ENCODE results near the gene SPOPL. TPM values are rescaled to one million over a fixed set of nuclear protein-coding genes. Genes with fewer than 3 reads are reported as not detected.

Gene SPOPL
- total and polyA plus RNA-seq, 5 donors from 2014 or later = 1.3 to 16.2 (median 2.8) TPM

- Histone ChIP-seq H3K4me1 (ENCODE audit: control insufficient read depth, insufficient read depth, low read length, poor library complexity, severe bottlenecking) (no peaks in the 10 kb centered on the region), H3K36me3 (ENCODE audit: control insufficient read depth, insufficient read depth, low read length) (no peaks in the 10 kb centered on the region), H3K4me3 (ENCODE audit: low read depth, low read length) (no peak overlapping the region), H3K9me3 (ENCODE audit: control insufficient read depth in 2 of 2, low read length in 2 of 2) (no peaks in the 10 kb centered on the region), H3K27me3 (ENCODE audit: control insufficient read depth, insufficient read depth, low read length) (no peaks in the 10 kb centered on the region), H3K27ac (ENCODE audit: insufficient read depth, low read length, poor library complexity, severe bottlenecking) (no peak overlapping the region)
- DNase-seq (no peak), ATAC-seq (ENCODE audit: low read depth in 2 of 2) (no peak)
- H3K4me3 Mint-ChIP-seq = no peak overlapping the region
- H3K9me3 Mint-ChIP-seq = peaks cover 0 to 11% (median 2%) of the 10 kb centered on the region in 7 donors
- H3K27me3 Mint-ChIP-seq = no peaks in the 10 kb centered on the region
- H3K36me3 Mint-ChIP-seq = peaks cover 53% of the 10 kb centered on the region
- H3K4me1 Mint-ChIP-seq = peaks cover 0 to 23% (median 4%) of the 10 kb centered on the region in 4 donors
- H3K27ac Mint-ChIP-seq = no peak overlapping the region
Measured at GRCh38 chr2:138579556-138579955, 78.0 kb downstream of the SPOPL start.

- Mint-ChIP-seq H3K9me3 (peaks cover 0 to 6% (median 2%) of the 10 kb centered on the region in 7 donors), H3K27ac (no peak overlapping the region), H3K4me1 (peaks cover 0 to 20% (median 2%) of the 10 kb centered on the region in 4 donors), H3K36me3 (peaks cover 43% of the 10 kb centered on the region), H3K27me3 (no peaks in the 10 kb centered on the region), H3K4me3 (no peak overlapping the region)
- no peak for DNase-seq
- no peak overlapping the region for H3K4me3 ChIP-seq (ENCODE audit: low read depth, low read length)
- no peaks in the 10 kb centered on the region for H3K36me3 ChIP-seq (ENCODE audit: control insufficient read depth, insufficient read depth, low read length)
- no peaks in the 10 kb centered on the region for H3K27me3 ChIP-seq (ENCODE audit: control insufficient read depth, insufficient read depth, low read length)
- no peaks in the 10 kb centered on the region for H3K9me3 ChIP-seq (ENCODE audit: control insufficient read depth in 2 of 2, low read length in 2 of 2)
- no peak for ATAC-seq (ENCODE audit: low read depth in 2 of 2)
- no peaks in the 10 kb centered on the region for H3K4me1 ChIP-seq (ENCODE audit: control insufficient read depth, insufficient read depth, low read length, poor library complexity, severe bottlenecking)
- no peak overlapping the region for H3K27ac ChIP-seq (ENCODE audit: insufficient read depth, low read length, poor library complexity, severe bottlenecking)
Measured at GRCh38 chr2:138581909-138582308, 80.3 kb downstream of the SPOPL start.

- Mint-ChIP-seq H3K9me3 (no peaks in the 10 kb centered on the region), H3K4me3 (no peak overlapping the region), H3K27me3 (no peaks in the 10 kb centered on the region), H3K36me3 (peaks cover 5% of the 10 kb centered on the region), H3K4me1 (peaks cover 0 to 8% (median 0%) of the 10 kb centered on the region in 4 donors), H3K27ac (no peak overlapping the region)
- H3K9me3 ChIP-seq (ENCODE audit: control insufficient read depth in 2 of 2, low read length in 2 of 2) = no peaks in the 10 kb centered on the region
- no peaks in the 10 kb centered on the region for H3K27me3 ChIP-seq (ENCODE audit: control insufficient read depth, insufficient read depth, low read length)
- H3K4me1 ChIP-seq (ENCODE audit: control insufficient read depth, insufficient read depth, low read length, poor library complexity, severe bottlenecking) = no peaks in the 10 kb centered on the region
- DNase-seq (no peak), ATAC-seq (ENCODE audit: low read depth in 2 of 2) (no peak)
- H3K27ac ChIP-seq (ENCODE audit: insufficient read depth, low read length, poor library complexity, severe bottlenecking) = no peak overlapping the region
- no peak overlapping the region for H3K4me3 ChIP-seq (ENCODE audit: low read depth, low read length)
- H3K36me3 ChIP-seq (ENCODE audit: control insufficient read depth, insufficient read depth, low read length) = no peaks in the 10 kb centered on the region
Measured at GRCh38 chr2:138589663-138590062, 88.1 kb downstream of the SPOPL start.

DNA sequence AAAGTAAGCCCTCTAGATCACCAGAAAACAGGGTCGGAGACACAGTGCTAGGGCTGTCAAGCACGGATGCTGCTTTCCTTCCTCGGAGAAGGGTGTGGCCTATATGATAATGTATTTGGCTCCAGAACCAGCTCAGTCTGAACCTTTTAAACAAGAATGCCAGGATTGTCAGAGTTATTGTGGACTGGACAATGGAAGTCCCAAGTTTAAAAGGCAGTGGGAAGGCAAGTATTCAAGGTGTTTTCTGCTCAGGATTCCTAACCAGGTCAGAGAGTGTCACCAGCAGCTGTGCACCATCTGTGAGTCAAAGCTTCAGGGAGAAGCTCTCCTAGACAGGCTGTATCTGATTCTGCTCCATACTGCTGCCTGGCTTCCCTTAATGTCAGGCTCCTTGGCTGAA lies 94.8 kb downstream of the SPOPL start:
- Mint-ChIP-seq H3K4me3 (no peak overlapping the region), H3K4me1 (peaks cover 0 to 6% (median 0%) of the 10 kb centered on the region in 4 donors), H3K27me3 (no peaks in the 10 kb centered on the region), H3K36me3 (peaks cover 18% of the 10 kb centered on the region), H3K9me3 (peaks cover 0 to 2% (median 0%) of the 10 kb centered on the region in 7 donors), H3K27ac (no peak overlapping the region)
- H3K4me3 ChIP-seq (ENCODE audit: low read depth, low read length) = no peak overlapping the region
- H3K27ac ChIP-seq (ENCODE audit: insufficient read depth, low read length, poor library complexity, severe bottlenecking) = no peak overlapping the region
- H3K4me1 ChIP-seq (ENCODE audit: control insufficient read depth, insufficient read depth, low read length, poor library complexity, severe bottlenecking) = no peaks in the 10 kb centered on the region
- DNase-seq = no peak
- no peaks in the 10 kb centered on the region for H3K36me3 ChIP-seq (ENCODE audit: control insufficient read depth, insufficient read depth, low read length)
- ATAC-seq (ENCODE audit: low read depth in 2 of 2) = no peak
- H3K27me3 ChIP-seq (ENCODE audit: control insufficient read depth, insufficient read depth, low read length) = no peaks in the 10 kb centered on the region
- no peaks in the 10 kb centered on the region for H3K9me3 ChIP-seq (ENCODE audit: control insufficient read depth in 2 of 2, low read length in 2 of 2)

DNA sequence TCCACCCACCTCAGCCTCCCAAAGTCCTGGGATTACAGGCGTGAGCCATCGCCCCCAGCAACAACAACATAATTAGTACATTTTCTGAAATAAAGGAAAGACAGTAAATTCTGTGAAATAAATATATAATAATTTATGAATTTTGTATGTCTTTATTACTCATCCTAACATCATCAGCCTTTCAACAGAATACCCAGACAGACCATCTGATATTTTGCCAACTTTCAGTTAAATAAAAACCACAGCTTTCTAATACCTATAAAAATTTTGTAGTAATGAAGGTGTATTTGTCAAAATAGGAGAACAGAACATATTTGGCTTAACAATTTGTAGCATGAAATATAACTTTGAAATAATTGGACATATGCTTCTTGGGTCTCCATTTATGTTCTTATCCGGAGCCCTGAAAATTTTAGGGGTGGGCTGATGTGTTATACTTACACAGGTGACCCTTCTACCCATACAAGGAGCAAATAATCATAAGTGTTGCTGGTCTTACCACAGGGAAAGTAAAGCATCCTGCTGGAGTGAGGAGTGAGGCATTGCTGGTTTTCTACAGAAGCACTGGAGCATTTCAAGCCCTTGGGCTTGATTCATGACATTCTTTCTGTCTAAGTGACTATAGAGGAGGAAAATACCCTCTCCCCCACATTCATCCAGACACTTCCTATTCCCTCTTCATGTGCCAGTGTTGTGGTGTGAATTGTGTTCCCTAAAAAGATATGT lies 99.3 kb downstream of the SPOPL start:
- no peak overlapping the region for H3K27ac ChIP-seq (ENCODE audit: insufficient read depth, low read length, poor library complexity, severe bottlenecking)
- Mint-ChIP-seq H3K9me3 (peaks cover 0 to 2% (median 0%) of the 10 kb centered on the region in 7 donors), H3K4me3 (no peak overlapping the region), H3K27me3 (no peaks in the 10 kb centered on the region), H3K27ac (no peak overlapping the region), H3K4me1 (no peaks in the 10 kb centered on the region), H3K36me3 (peaks cover 13% of the 10 kb centered on the region)
- H3K4me3 ChIP-seq (ENCODE audit: low read depth, low read length) = no peak overlapping the region
- no peaks in the 10 kb centered on the region for H3K27me3 ChIP-seq (ENCODE audit: control insufficient read depth, insufficient read depth, low read length)
- no peaks in the 10 kb centered on the region for H3K9me3 ChIP-seq (ENCODE audit: control insufficient read depth in 2 of 2, low read length in 2 of 2)
- DNase-seq = no peak
- H3K36me3 ChIP-seq (ENCODE audit: control insufficient read depth, insufficient read depth, low read length) = no peaks in the 10 kb centered on the region
- H3K4me1 ChIP-seq (ENCODE audit: control insufficient read depth, insufficient read depth, low read length, poor library complexity, severe bottlenecking) = no peaks in the 10 kb centered on the region
- no peak for ATAC-seq (ENCODE audit: low read depth in 2 of 2)

DNA sequence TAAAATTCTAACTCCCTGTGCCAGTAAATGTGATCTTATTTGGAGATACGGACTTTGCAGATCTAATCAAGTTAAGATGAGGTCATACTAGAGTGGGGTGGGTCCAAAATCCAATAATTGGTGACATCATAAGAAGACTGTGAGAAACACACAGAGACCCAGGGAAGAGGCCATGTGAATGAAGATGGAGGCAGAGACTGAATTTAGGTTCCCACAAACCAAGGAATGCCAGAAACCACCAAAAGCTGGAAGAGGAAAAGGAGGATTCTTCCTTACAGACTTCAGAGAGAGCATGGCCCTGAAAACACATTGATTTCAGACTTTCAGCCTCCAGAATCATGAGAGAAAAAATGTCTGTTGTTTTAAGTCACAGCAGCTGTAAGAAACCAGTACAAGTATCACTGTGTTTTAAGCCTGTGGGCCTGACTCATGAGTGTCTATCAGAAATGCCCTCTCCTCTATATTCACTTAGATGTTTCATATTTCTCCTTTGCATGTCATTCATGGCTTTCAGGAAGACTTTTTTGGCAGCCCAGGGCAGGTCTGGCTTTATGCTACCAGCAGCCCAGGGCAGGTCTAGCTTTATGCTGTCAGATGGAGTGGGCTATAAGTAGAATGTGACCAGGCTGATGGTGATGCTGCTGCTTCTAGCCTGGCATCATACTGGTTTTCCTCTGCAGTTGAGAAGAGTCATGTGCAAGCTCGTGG lies 100.0 kb downstream of the SPOPL start:
- no peak for ATAC-seq (ENCODE audit: low read depth in 2 of 2)
- Mint-ChIP-seq H3K27ac (no peak overlapping the region), H3K4me1 (no peaks in the 10 kb centered on the region), H3K27me3 (no peaks in the 10 kb centered on the region), H3K4me3 (no peak overlapping the region), H3K9me3 (peaks cover 0 to 2% (median 0%) of the 10 kb centered on the region in 7 donors), H3K36me3 (peaks cover 9% of the 10 kb centered on the region)
- no peaks in the 10 kb centered on the region for H3K27me3 ChIP-seq (ENCODE audit: control insufficient read depth, insufficient read depth, low read length)
- no peak overlapping the region for H3K27ac ChIP-seq (ENCODE audit: insufficient read depth, low read length, poor library complexity, severe bottlenecking)
- H3K36me3 ChIP-seq (ENCODE audit: control insufficient read depth, insufficient read depth, low read length) = no peaks in the 10 kb centered on the region
- H3K9me3 ChIP-seq (ENCODE audit: control insufficient read depth in 2 of 2, low read length in 2 of 2) = no peaks in the 10 kb centered on the region
- DNase-seq = no peak
- H3K4me3 ChIP-seq (ENCODE audit: low read depth, low read length) = no peak overlapping the region
- H3K4me1 ChIP-seq (ENCODE audit: control insufficient read depth, insufficient read depth, low read length, poor library complexity, severe bottlenecking) = no peaks in the 10 kb centered on the region

DNA sequence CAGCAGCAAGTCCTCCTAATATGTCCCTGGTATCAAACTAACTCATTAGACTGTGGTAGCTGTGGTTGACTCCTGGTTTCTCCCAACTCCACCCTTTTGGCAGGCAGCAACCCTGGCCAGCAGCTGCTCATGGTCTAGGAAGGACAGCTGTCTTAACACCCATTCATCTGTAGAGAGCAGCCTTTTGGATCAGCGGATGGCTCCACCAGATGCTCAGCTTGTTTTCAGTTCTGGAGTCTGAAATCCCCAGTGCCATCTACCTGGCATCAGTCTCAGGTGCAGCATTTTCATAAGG lies 100.5 kb downstream of the SPOPL start:
- Histone ChIP-seq H3K27me3 (ENCODE audit: control insufficient read depth, insufficient read depth, low read length) (no peaks in the 10 kb centered on the region), H3K4me1 (ENCODE audit: control insufficient read depth, insufficient read depth, low read length, poor library complexity, severe bottlenecking) (no peaks in the 10 kb centered on the region), H3K36me3 (ENCODE audit: control insufficient read depth, insufficient read depth, low read length) (no peaks in the 10 kb centered on the region), H3K9me3 (ENCODE audit: control insufficient read depth in 2 of 2, low read length in 2 of 2) (no peaks in the 10 kb centered on the region), H3K4me3 (ENCODE audit: low read depth, low read length) (no peak overlapping the region), H3K27ac (ENCODE audit: insufficient read depth, low read length, poor library complexity, severe bottlenecking) (no peak overlapping the region)
- no peak for ATAC-seq (ENCODE audit: low read depth in 2 of 2)
- no peak overlapping the region for H3K4me3 Mint-ChIP-seq
- no peaks in the 10 kb centered on the region for H3K4me1 Mint-ChIP-seq
- H3K36me3 Mint-ChIP-seq = peaks cover 5% of the 10 kb centered on the region
- H3K9me3 Mint-ChIP-seq = peaks cover 0 to 1% (median 0%) of the 10 kb centered on the region in 7 donors
- no peak for DNase-seq
- no peak overlapping the region for H3K27ac Mint-ChIP-seq
- no peaks in the 10 kb centered on the region for H3K27me3 Mint-ChIP-seq

DNA sequence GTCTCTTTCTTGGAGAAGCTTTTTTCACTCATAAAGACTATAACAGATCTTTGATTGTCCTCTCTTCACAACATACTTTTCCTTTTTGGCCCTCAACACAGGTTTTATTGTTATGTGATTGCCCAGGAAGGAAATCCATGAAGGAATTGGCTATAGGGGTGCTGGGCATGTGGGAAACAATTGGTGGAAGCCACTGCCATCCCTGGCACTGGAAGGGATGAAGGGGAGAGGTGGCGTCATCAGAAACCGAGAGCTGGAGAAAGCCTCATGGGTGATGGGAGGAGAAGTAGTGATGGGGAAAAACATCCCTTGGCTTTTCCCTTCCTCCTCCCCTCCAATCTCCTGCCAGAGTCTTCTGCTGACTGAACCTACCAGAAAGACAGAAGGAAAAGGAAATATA lies 106.2 kb downstream of the SPOPL start:
- Mint-ChIP-seq H3K27me3 (no peaks in the 10 kb centered on the region), H3K4me1 (no peaks in the 10 kb centered on the region), H3K9me3 (no peaks in the 10 kb centered on the region), H3K27ac (no peak overlapping the region), H3K4me3 (no peak overlapping the region), H3K36me3 (no peaks in the 10 kb centered on the region)
- no peak for DNase-seq
- H3K27me3 ChIP-seq (ENCODE audit: control insufficient read depth, insufficient read depth, low read length) = no peaks in the 10 kb centered on the region
- no peak overlapping the region for H3K4me3 ChIP-seq (ENCODE audit: low read depth, low read length)
- H3K36me3 ChIP-seq (ENCODE audit: control insufficient read depth, insufficient read depth, low read length) = no peaks in the 10 kb centered on the region
- no peaks in the 10 kb centered on the region for H3K4me1 ChIP-seq (ENCODE audit: control insufficient read depth, insufficient read depth, low read length, poor library complexity, severe bottlenecking)
- H3K27ac ChIP-seq (ENCODE audit: insufficient read depth, low read length, poor library complexity, severe bottlenecking) = no peak overlapping the region
- H3K9me3 ChIP-seq (ENCODE audit: control insufficient read depth in 2 of 2, low read length in 2 of 2) = no peaks in the 10 kb centered on the region
- no peak for ATAC-seq (ENCODE audit: low read depth in 2 of 2)
